VCaP (cell line): ENCODE measurements around the gene CCR9.

Experiments used
- H3K27ac ChIP-seq: fragments of 450-650 bp; 2 replicates; pipeline ENCODE4 v1.5.1; 2017
- CTCF ChIP-seq: fragments of 450-650 bp; conservative IDR thresholded peaks from 2 replicates; pipeline ENCODE4 v1.5.1; 2017; ENCODE audit warnings: mild to moderate bottlenecking, moderate library complexity

Gene CCR9

GRCh38 chr3:45887759-45888511 is 1.6 kb downstream of the CCR9 start:
- no peak for TF ChIP-seq CTCF
- no peak overlapping the region for H3K27ac ChIP-seq

DNA sequence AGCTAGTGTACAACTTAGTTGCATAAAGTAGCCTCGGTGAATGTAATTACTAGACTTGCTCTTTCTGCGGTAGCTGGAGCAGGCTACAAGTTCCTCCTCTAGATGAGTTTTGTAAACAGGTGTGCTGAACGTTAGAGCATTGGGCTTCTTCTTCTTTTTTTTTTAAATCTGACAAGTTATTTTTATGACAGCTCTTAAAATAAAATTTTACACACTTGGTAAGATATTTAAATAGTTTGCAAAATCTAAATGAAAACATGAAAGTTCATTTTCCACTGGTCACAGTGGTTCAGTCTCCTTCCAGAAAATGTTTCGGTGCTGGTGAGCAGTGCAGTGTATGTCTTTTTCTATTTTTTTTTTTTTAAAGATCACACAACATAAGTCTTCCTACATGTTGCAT is 3.0 kb downstream of the CCR9 start:
- no peak overlapping the region for H3K27ac ChIP-seq
- TF ChIP-seq CTCF, result no peak

DNA sequence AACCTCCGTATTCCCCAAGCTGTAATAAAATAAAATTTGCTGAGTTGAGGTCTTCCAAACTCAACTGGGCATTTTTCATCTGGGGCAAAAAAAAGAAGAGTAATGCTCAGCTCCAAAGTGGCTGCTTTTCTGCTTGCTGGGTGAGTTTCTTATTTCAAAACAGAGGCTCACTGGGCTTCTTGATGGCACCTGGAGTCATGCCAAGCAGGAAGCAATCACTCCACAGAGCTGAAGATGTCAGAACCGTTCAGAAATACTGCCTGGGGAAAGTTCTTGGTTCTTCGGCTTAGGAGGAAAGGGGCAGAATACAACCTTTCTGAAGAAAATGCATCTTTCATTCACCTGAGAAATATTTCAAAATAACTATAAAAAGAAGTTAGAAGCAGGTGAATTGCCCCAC is 4.1 kb downstream of the CCR9 start:
- TF ChIP-seq CTCF, result no peak
- H3K27ac ChIP-seq, result no peak overlapping the region

DNA sequence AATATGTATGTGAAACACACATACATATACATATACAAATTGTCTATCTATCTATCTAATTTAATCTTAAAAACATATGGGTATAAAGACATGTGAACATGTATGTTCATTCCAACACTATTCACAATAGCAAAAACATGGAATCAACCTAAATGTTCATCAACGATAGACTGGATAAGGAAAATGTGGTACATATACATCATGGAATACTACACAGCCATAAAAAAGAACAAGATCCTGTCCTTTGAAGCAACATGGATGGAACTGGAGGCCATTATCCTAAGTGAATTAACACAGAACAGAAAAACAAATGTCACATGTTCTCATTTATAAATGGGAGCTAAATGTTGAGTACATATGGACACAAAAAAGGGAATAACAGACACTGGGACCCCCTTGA is 5.8 kb downstream of the CCR9 start:
- H3K27ac ChIP-seq, result no peak overlapping the region
- no peak for TF ChIP-seq CTCF

GRCh38 chr3:45894015-45894414 is 7.7 kb downstream of the CCR9 start:
- H3K27ac ChIP-seq, result no peak overlapping the region
- no peak for TF ChIP-seq CTCF

DNA sequence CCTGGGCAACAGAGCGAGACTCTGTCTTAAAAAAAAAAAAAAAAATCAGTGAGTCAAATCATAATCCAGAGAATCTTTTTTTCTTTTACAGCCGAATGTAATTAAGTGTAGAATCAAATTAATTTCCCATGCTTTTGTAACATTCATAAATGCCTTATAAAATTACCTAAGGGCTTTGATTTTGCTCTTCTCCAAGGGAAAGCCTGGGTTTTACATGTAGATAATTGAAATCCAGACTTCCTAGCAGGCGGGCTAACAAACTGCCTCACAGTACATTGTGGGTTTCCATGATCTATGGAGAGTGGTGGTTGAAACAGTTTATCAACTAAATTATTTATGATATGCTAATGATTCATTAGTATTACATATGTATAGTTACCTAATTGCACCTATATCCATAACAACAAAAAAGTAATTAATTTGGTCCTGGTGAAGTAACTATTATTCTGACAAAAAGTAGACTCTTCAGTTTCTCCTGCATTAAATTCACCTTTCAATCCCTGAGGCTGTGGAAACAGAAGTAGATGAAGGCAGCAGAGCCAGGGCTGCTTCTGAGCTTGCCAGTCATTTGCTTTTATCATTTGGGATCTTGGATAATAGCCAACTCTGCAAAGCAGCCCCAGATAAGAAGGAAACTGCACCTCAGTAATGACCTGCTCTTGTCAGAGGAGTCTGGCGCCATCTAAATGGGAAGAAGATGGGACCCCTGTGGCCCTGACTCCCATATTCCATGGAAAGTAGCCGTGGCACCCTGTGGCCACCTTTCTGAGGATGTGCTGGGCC is 9.5 kb downstream of the CCR9 start:
- no peak overlapping the region for H3K27ac ChIP-seq
- no peak for TF ChIP-seq CTCF

DNA sequence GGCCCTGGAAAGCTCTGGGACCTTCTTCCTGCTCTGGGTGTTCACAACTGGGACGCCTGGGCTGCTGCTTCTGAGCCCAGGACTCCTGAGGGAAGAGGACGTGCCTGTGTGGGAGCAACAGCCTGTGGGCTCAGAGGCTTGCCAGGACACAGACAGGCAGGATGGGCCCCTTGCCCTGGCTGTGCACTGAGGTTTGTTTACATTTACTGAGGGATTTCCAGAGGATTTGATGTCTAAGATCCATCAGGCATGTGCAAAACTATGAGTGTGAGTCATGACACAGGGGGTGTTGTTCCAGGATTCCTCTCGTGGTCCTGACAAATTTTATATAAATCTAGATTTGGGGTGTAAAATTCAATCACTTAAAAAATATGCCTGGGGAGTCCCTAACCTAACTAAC is 10.6 kb downstream of the CCR9 start:
- no peak for TF ChIP-seq CTCF
- H3K27ac ChIP-seq, result no peak overlapping the region
